ENCODE results near the gene ACOXL. TPM values are rescaled to one million over a fixed set of nuclear protein-coding genes. Genes with fewer than 3 reads are reported as not detected.

The ACOXL gene
- total and polyA plus RNA-seq, 2 of the 8 experiments (the other 6 are each of a cell fraction or from before 2014, with no cell fraction given): 11.4 to 20.6 TPM

DNA sequence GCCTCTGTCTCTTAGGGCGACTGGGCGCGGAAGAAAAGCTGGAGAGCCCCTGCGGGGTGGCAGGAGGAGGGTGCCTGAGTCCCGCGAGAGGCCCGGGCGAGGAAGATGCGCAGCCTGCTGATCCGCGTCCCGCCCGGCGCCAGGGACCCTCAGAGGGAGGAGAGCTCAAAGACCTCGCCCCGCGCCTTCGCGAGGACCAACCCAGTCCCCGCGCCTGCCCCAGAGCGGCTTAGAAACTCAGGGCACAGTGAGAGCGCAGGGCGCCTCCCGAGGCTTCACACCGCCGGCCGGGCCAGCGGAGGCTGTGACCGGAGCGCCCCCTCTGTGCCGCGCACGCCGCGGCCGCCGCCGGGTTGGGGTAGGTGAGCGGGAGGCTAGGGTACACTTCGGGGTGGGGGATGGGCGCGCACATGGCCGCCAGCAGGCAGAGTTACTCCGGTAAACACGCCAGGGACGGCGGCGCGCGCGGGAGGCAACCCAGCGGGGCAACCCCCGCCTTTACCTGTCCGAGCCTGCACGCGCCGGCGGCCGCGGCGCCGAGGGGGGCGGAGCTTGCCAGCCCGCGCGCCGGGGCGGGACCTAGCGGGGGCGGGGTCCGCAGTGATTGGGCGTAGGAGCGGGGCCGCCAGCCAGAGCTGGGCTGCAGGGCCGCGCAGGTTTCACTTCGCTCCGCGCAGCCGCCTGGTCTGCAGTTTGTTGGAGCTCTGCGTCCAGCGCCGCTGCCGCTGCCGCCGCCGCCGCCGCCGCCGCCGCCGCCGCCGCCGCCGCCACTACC, 388.1 kb downstream of the ACOXL start, which contains the start of gene BCL2L11 (continued):
- TF ChIP-seq, protein P1, sequence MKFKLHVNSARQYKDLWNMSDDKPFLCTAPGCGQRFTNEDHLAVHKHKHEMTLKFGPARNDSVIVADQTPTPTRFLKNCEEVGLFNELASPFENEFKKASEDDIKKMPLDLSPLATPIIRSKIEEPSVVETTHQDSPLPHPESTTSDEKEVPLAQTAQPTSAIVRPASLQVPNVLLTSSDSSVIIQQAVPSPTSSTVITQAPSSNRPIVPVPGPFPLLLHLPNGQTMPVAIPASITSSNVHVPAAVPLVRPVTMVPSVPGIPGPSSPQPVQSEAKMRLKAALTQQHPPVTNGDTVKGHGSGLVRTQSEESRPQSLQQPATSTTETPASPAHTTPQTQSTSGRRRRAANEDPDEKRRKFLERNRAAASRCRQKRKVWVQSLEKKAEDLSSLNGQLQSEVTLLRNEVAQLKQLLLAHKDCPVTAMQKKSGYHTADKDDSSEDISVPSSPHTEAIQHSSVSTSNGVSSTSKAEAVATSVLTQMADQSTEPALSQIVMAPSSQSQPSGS (IDR thresholded peaks at IDR 0.05; ENCODE audit: low read length): no peak
- TF ChIP-seq CEBPB (IDR thresholded peaks at IDR 0.05; ENCODE audit: low read depth, low read length) (no peak), CHD1 (IDR thresholded peaks at IDR 0.05; ENCODE audit: low read depth, low read length) (no peak), CBX8 (IDR thresholded peaks at IDR 0.05; ENCODE audit: borderline replicate concordance, low read depth, low read length) (no peak), RFX5 (IDR thresholded peaks at IDR 0.05; ENCODE audit: borderline replicate concordance, low read depth, low read length) (no peak), HDAC6 (IDR thresholded peaks at IDR 0.05; ENCODE audit: low read depth, low read length) (no peak), KDM4A (IDR thresholded peaks at IDR 0.05; ENCODE audit: low read depth, low read length, severe bottlenecking) (peak; percentile 91), RNF2 (IDR thresholded peaks at IDR 0.05; ENCODE audit: borderline replicate concordance, low read depth, low read length, missing control alignments, poor library complexity, severe bottlenecking) (no peak), FOSL1 (IDR thresholded peaks at IDR 0.05; ENCODE audit: insufficient read depth, low read depth, low read length) (0 out of 2 replicates have a peak, but pooled peaks have one; percentile 56), POU5F1 (IDR thresholded peaks at IDR 0.05; ENCODE audit: low read depth, low read length) (no peak), TAF1 (IDR thresholded peaks at IDR 0.05; ENCODE audit: low read depth, low read length) (peak; percentile 98), RBBP5 (IDR thresholded peaks at IDR 0.05; ENCODE audit: borderline replicate concordance, low read depth, low read length) (peak; percentile 53; the same call in 1 of the 2 replicates), GTF2F1 (IDR thresholded peaks at IDR 0.05; ENCODE audit: borderline replicate concordance, low read depth, low read length) (peak; percentile 35; the same call in 1 of the 2 replicates), SIN3A (conservative IDR thresholded peaks at IDR 0.05 in 1 of 2, IDR thresholded peaks at IDR 0.05 in 1 of 2; ENCODE audit: low read depth in 1 of 2, low read length in 2 of 2) (peak in 1 of 2 experiments; percentile 17; a peak in 1 of 4 replicates), CREB1 (IDR thresholded peaks at IDR 0.05) (0 out of 2 replicates have a peak, but pooled peaks have one; percentile 11), EGR1 (IDR thresholded peaks at IDR 0.05; ENCODE audit: borderline replicate concordance, low read depth, low read length) (peak; percentile 75; the same call in 1 of the 2 replicates), TBP (IDR thresholded peaks at IDR 0.05; ENCODE audit: low read depth, low read length) (peak; percentile 94), POLR2A (IDR thresholded peaks at IDR 0.05; ENCODE audit: control extremely low read depth in 1 of 2, low read depth in 2 of 2, low read length in 2 of 2) (peak in 1 of 2 experiments; percentile 95; a peak in 2 of 3 replicates), BCL11A (IDR thresholded peaks at IDR 0.05; ENCODE audit: low read depth in 2 of 2, low read length in 2 of 2) (no peak), CHD2 (IDR thresholded peaks at IDR 0.05; ENCODE audit: low read length) (peak; percentile 58; the same call in 1 of the 2 replicates), SP4 (IDR thresholded peaks at IDR 0.05; ENCODE audit: low read length) (no peak)
- TF ChIP-seq, protein P2, sequence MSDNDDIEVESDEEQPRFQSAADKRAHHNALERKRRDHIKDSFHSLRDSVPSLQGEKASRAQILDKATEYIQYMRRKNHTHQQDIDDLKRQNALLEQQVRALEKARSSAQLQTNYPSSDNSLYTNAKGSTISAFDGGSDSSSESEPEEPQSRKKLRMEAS (IDR thresholded peaks at IDR 0.05): peak; percentile 97
